ENCODE data around the gene MIPOL1.
"Not testable (repeated sequence)": the region's sequence is repeated elsewhere in the genome, so short reads cannot be mapped to it uniquely, and the experiment has no call there.

Gene MIPOL1

DNA sequence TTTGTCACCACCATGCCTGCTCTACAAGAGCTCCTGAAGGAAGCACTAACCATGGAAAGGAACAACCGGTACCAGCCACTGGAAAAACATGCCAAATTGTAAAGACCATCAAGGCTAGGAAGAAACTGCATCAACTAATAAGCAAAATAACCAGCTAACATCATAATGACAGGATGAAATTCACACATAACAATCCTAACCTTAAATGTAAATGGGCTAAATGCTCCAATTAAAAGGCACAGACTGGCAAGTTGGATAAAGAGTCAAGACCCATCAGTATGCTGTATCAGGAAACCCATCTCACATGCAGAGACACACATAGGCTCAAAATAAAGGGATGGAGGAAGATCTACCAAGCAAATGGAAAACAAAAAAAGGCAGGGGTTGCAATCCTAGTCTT is 97.5 kb downstream of the MIPOL1 start:
- not testable (repeated sequence) for DNase-seq

GRCh38 chr14:37311252-37311651 is 113.5 kb downstream of the MIPOL1 start:
- DNase-seq: no peak

- DNase-seq: no peak
Observed at GRCh38 chr14:37318938-37319337, 121.2 kb downstream of the MIPOL1 start.

DNA sequence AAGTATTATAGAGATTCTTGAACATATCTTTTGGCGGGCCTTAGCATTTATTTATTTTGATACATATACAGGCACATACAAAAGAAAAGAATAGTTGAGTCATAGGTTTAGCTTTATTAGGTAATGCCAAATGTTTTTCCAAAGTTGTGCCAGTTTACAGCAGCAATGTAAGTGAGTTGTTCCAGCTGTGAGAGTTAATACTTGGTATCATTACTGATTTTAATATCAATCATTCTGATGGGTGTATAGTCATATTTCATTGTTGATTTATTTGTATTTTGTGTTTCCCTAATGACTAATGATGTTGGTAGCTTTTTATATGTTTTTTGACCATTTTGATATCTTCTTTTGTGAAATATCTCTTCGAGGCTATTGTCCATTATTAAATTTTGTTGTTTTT is 122.4 kb downstream of the MIPOL1 start:
- no peak for DNase-seq

- no peak for DNase-seq
Observed at GRCh38 chr14:37325332-37325731, 127.6 kb downstream of the MIPOL1 start.

GRCh38 chr14:37326434-37326833 is 128.7 kb downstream of the MIPOL1 start:
- DNase-seq: no peak

DNA sequence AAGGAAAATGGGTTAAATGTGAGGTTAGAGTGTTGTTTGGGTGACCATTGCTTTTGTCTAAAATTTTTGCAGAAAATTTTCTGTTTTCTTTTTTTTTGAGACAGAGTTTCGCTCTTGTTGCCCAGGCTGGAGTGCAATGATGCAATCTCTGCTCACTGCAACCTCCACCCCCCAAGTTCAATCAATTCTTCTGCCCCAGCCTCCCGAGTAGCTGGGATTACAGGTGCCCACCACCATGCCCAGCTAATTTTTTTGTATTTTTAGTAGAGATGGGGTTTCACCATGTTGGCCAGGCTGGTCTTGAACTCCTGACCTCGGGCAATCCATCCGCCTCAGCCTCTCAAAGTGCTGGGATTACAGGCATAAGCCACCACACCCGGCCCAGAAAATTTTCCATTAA is 130.2 kb downstream of the MIPOL1 start:
- not testable (repeated sequence) for DNase-seq

- DNase-seq: no peak
Observed at GRCh38 chr14:37328673-37329072, 130.9 kb downstream of the MIPOL1 start.

GRCh38 chr14:37329189-37330001 is 131.7 kb downstream of the MIPOL1 start:
- no peak for DNase-seq

DNA sequence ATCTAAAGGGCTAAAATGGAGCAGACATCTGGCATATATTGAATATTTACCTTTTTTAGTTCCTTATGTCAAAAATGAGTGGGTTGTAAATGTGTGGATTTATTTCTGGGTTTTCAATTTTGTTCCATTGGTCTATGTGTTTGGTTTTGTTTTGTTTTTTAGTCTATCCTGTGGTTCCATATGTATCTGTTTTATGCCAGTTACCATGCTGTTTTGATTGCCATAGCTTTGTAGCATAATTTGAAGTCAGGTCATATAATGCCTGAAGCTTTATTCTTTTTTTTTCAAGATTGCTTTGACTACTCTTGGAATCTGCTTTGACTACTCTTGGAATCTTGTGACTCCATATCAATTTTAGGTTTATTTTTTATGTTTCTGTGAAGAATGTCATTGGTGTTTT is 133.2 kb downstream of the MIPOL1 start:
- DNase-seq: no peak

- no peak for DNase-seq
Observed at GRCh38 chr14:37340353-37340752, 142.6 kb downstream of the MIPOL1 start.

- DNase-seq: no peak
Observed at GRCh38 chr14:37343307-37344094, 145.8 kb downstream of the MIPOL1 start.

GRCh38 chr14:37363661-37364060 is 165.9 kb downstream of the MIPOL1 start:
- DNase-seq: no peak

DNA sequence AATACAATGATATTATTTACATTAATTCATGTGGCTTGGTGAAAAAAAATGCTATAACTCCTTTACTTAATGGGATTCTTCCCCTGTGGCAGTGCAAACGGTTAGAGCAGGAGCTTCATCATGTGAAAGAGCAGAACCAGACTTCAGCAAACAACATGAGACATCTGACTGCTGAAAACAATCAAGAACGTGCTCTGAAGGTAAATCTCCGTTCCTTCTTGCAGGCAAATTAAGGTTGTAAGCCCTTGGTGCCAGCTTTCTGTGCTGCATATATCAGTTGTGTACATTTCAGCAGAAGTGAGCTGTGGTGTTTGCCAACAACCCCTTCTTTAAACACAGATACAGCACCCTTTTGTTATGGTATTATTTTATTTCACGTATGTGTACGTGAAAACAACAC is 171.7 kb downstream of the MIPOL1 start:
- DNase-seq: no peak

DNA sequence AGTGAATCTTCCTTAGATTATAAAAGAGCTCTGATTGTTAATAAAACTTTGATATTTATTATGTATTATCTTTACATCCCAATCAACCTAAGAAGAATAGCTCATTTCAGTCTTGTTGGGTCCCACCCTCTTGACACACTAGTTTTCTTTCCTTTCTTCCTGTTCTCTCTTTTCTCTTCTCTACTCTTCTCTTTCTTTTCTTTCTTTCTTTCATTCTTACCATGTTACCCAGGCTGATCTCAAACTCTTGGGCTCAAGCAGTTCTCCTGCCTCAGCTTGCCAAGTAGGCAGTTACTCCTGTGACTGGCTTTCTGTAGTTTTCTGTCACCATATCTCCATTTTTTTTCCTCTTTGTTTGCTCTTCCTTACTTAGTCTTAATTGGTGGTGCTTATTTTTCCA is 177.8 kb downstream of the MIPOL1 start:
- DNase-seq: no peak

GRCh38 chr14:37376944-37377609 is 179.3 kb downstream of the MIPOL1 start:
- DNase-seq: no peak

GRCh38 chr14:37384870-37385596 is 187.3 kb downstream of the MIPOL1 start:
- no peak for DNase-seq

DNA sequence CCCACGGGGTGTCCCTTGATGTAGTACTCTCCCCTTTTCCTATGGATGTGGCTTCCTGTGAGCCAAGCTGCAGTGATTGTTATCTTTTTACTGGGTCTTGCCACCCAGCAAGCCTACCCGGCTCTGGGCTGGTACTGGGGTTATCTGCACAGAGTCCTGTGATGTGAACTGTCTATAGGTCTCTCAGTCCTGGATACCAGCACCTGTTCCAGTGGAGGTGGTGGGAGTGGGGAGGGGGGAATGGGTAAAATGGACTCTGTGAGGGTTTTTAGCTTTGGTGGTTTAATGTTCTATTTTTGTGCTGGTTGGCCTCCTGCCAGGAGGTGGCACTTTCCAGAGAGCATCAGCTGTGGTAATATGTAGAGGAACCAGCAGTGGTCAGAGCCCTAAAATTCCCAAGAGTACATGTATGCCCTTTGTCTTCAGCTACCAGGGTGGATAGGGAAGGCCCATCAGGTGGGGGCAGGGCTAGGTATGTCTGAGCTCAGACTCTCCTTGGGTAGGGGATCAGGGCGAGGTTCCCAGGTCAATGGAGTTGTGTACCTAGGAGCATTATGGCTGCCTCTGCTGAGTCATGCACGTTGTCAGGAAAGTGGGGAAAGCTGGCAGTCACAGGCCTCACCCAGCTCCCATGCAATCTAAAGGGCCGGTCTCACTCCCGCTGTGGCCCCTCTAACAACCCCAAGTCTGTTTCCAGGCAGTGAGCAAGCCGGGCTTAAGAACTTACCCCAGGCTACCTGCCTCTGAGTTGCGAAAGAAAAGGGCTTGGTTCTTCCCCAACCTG is 199.6 kb downstream of the MIPOL1 start:
- DNase-seq: not testable (repeated sequence)

DNA sequence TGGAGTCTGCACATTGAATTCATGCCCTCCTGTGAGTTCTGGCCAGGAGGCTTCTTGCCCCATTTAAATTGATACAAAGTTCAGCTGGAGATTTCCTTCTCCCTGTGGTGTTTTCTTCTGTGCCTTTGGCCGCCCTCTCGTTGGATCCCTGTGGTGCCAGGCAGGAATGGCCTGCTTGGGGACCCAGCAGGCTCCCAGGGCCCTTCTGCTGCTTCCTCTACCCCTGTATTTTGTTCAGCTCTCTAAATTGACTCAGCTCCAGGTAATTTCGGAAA is 200.1 kb downstream of the MIPOL1 start:
- DNase-seq: no peak

GRCh38 chr14:37399517-37399916 is 201.8 kb downstream of the MIPOL1 start:
- DNase-seq: no peak

DNA sequence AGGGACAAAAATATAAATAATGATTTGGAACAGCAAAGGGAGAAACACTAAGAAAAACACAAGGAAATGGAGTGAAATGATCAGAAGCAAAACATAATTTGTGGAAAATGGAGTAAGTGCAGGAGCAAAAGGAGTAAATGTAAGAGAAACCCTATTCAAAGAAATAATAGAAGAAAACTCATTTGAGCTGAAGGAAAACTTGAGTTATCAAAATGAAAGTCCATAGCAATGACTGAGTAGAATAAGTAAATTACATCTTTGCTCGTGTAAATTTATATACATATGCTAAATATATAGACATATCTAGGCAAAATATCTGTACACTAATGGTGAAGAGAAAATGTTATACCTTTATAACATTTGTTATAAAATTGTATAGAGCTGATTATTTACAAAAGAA is 203.4 kb downstream of the MIPOL1 start:
- DNase-seq: no peak

- DNase-seq: no peak
Observed at GRCh38 chr14:37403626-37404025, 205.9 kb downstream of the MIPOL1 start.
